Upper lobe of left lung (tissue), 6 donors: ENCODE results near the gene ZFR. TPM values are rescaled to one million over a fixed set of nuclear protein-coding genes. Genes with fewer than 3 reads are reported as not detected.
"Not testable (repeated sequence)": the region's sequence is repeated elsewhere in the genome, so short reads cannot be mapped to it uniquely, and the experiment has no call there.

Experiments used
- ATAC-seq, 2 donors: fragments of 200-7000 bp; cut with Tn5 transposase; one replicate each; pipeline ENCODE4 v1.9.1; 2022; ENCODE audit warnings: mild to moderate bottlenecking in 2 of 2, moderate library complexity in 2 of 2; ENCODE audit not compliant: low FRiP score in 2 of 2
- DNase-seq, 2 donors: peaks; one replicate each; pipeline ENCODE4 v3.0.0-alpha.2; 2019 to 2020
- H3K27ac ChIP-seq, 4 donors: fragments of 200-600 bp; sonication (generic); one replicate each; pipeline ENCODE4 v1.5.1; 2016 to 2019
- H3K27me3 ChIP-seq, 4 donors: fragments of 200-600 bp; sonication (generic); one replicate each; pipeline ENCODE4 v1.5.1; 2017 to 2019
- H3K36me3 ChIP-seq, 4 donors: fragments of 200-600 bp; sonication (generic); one replicate each; pipeline ENCODE4 v1.5.1; 2016 to 2019
- H3K4me1 ChIP-seq, 4 donors: fragments of 200-600 bp; sonication (generic); one replicate each; pipeline ENCODE4 v1.5.1; 2018 to 2019
- H3K4me3 ChIP-seq, 4 donors: fragments of 200-600 bp; sonication (generic); one replicate each; pipeline ENCODE4 v1.5.1; 2017 to 2019; ENCODE audit warnings: mild to moderate bottlenecking in 2 of 4, moderate library complexity in 1 of 4
- H3K9me3 ChIP-seq, 4 donors: fragments of 200-600 bp; sonication (generic); one replicate each; pipeline ENCODE4 v1.5.1; 2018 to 2019
- EP300 ChIP-seq, 4 donors: sonication (generic); formaldehyde crosslinking; IDR thresholded peaks; one replicate each; pipeline ENCODE4 v1.5.1; 2017; ENCODE audit warnings: antibody characterized with exemption in 4 of 4, control low read depth in 2 of 4
- POLR2A ChIP-seq, 4 donors: fragments of 450-650 bp; IDR thresholded peaks; one replicate each; pipeline ENCODE4 v1.5.1; 2016 to 2017; ENCODE audit warnings: antibody characterized with exemption in 4 of 4, mild to moderate bottlenecking in 2 of 4
- POLR2AphosphoS5 ChIP-seq, 2 donors: sonication (generic); formaldehyde crosslinking; IDR thresholded peaks; one replicate each; pipeline ENCODE4 v1.5.1; 2017; ENCODE audit warnings: antibody characterized with exemption in 2 of 2
- WGBS, 2 donors: methylation state at CpG; one replicate each; pipeline ENCODE4 v1.1.5; 2017 to 2018; 5-methylcytosine and 5-hydroxymethylcytosine counted together
- total RNA-seq, 6 donors: library from RNA; depleted of rRNA in 4 of 6; stranded (reverse); fragments of >200 nt in 4 of 6; gene quantifications; one replicate each; pipeline versions ENCODE4 v1.1.0 to v1.2.1, GENCODE V29; 2016 to 2021
- TF ChIP-seq, protein P1 (sequence below), 6 experiments: fragments of 450-650 bp in 4 of 6; fragments of 200-600 bp in 2 of 6; sonication (generic) in 2 of 6; IDR thresholded peaks; one replicate each; pipeline ENCODE4 v1.5.1; 2016 to 2019; ENCODE audit warnings: antibody characterized with exemption in 6 of 6
- donor health status: DM: no; HTN: no; CAD: no; lungs with moderate emphysema.
- donor health status: DM: no; HTN: yes; CAD: no; lungs with severe emphysema.

ZFR gene
- total RNA-seq, 6 donors from 2014 or later: 33.8 to 85.1 (median 50.2) TPM

DNA sequence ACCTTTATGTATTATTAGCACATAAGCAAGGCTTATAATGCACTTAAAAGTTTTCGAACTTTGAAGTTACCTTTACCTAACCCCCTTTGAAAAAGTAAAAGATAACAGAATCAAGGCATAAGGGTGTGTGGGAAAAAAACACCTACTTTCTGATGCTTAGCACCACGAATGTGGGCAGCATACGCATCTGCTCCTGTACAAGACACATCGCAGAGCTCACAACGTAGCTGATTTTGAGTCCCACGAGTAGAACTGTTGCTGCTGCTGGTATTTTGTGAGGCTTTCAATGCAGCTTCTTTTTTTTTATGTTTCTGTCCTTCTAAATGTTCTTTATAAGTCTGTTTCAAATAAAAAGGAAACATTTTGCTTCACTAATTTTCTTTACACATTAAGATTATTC lies 40.8 kb downstream of the ZFR start:
- ATAC-seq (no peak), DNase-seq (no peak)
- 95% methylated on average over 6 of the region's 6 CpGs for WGBS, 2 donors
- Histone ChIP-seq H3K27ac (no peak overlapping the region), H3K36me3 (peaks cover 30 to 98% (median 64%) of the 10 kb centered on the region in 4 donors), H3K27me3 (no peaks in the 10 kb centered on the region), H3K4me3 (no peak overlapping the region), H3K9me3 (no peaks in the 10 kb centered on the region), H3K4me1 (no peaks in the 10 kb centered on the region)
- TF ChIP-seq EP300 (IDR thresholded peaks at IDR 0.05) (no peak), POLR2AphosphoS5 (IDR thresholded peaks at IDR 0.05) (no peak), POLR2A (IDR thresholded peaks at IDR 0.05) (no peak)
- TF ChIP-seq, protein P1, sequence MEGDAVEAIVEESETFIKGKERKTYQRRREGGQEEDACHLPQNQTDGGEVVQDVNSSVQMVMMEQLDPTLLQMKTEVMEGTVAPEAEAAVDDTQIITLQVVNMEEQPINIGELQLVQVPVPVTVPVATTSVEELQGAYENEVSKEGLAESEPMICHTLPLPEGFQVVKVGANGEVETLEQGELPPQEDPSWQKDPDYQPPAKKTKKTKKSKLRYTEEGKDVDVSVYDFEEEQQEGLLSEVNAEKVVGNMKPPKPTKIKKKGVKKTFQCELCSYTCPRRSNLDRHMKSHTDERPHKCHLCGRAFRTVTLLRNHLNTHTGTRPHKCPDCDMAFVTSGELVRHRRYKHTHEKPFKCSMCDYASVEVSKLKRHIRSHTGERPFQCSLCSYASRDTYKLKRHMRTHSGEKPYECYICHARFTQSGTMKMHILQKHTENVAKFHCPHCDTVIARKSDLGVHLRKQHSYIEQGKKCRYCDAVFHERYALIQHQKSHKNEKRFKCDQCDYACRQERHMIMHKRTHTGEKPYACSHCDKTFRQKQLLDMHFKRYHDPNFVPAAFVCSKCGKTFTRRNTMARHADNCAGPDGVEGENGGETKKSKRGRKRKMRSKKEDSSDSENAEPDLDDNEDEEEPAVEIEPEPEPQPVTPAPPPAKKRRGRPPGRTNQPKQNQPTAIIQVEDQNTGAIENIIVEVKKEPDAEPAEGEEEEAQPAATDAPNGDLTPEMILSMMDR (IDR thresholded peaks at IDR 0.05): no peak

DNA sequence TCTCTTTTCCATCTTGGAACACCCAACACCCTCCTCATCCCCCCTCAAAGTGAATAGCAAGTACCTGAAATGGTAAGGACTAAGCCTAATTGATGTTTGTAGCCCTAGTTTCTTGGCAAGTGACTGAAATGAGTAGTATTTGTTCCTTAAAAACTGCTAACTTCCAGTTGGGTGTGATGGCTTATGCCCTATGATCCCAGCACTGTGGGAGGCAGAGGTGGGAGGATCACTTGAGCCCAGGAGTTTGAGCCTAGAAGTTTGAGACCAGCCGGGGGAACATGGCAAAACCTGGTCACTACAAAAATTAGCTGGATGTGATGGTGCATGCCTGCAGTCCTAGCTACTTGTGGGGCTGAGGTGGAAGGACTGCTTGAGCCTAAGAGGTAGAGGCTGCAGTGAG lies 44.1 kb downstream of the ZFR start:
- Histone ChIP-seq H3K36me3 (peaks cover 49 to 100% (median 77%) of the 10 kb centered on the region in 4 donors), H3K4me3 (no peak overlapping the region), H3K27me3 (no peaks in the 10 kb centered on the region), H3K4me1 (no peaks in the 10 kb centered on the region), H3K9me3 (no peaks in the 10 kb centered on the region), H3K27ac (no peak overlapping the region)
- 80 to 93% methylated on average over 1 of the region's 1 CpG for WGBS, 2 donors
- DNase-seq: no peak
- TF ChIP-seq, protein P1 (IDR thresholded peaks at IDR 0.05): no peak
- TF ChIP-seq POLR2A (IDR thresholded peaks at IDR 0.05) (no peak), POLR2AphosphoS5 (IDR thresholded peaks at IDR 0.05) (no peak), EP300 (IDR thresholded peaks at IDR 0.05) (no peak)
- no peak for ATAC-seq

DNA sequence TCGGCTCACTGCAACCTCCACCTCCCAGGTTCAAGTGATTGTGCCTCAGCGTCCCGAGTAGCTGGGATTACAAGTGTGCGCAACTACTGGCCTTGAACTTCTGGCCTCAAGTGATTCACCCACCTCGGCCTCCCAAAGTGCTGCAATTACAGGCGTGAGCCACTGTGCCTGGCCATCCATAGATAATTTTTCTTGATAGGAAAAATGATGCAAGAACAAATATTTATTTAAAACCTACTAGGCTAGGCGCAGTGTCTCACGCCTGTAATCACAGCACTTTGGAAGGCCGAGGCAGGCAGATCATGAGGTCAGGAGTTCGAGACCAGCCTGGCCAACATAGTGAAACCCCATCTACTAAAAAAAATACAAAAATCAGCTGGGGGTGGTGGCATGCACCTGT lies 45.8 kb downstream of the ZFR start:
- not testable (repeated sequence) for H3K4me1 ChIP-seq, H3K27me3 ChIP-seq, ATAC-seq, DNase-seq, H3K27ac ChIP-seq, H3K4me3 ChIP-seq, H3K9me3 ChIP-seq
- 96% methylated on average over 10 of the region's 10 CpGs for WGBS, 2 donors
- peaks cover 50 to 100% (median 79%) of the 10 kb centered on the region in 4 donors for H3K36me3 ChIP-seq

DNA sequence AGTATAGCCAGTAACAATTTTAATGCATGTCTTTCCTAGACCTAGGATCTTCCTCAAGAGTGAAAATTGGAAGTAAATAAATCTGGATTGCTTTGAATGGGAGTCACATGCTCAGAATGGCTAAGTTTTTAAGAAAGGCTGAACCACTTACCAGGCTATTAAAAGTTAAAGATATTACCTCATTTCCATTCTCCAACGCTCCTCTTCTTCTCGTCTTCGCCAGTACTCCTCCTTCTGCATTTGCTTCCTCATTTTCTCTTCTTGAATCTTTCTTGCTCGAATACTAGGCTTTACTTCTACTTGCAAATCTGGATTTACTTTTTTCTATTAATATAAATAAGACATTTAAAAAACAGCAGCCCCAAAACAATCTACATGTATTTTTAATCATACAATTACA lies 49.6 kb downstream of the ZFR start:
- H3K27ac ChIP-seq: no peak overlapping the region
- no peaks in the 10 kb centered on the region for H3K27me3 ChIP-seq
- no peaks in the 10 kb centered on the region for H3K9me3 ChIP-seq
- DNase-seq: no peak
- no peak for ATAC-seq
- WGBS, 2 donors: 67 to 72% methylated on average over 4 of the region's 4 CpGs
- H3K36me3 ChIP-seq: peaks cover 25 to 100% (median 61%) of the 10 kb centered on the region in 4 donors
- no peak overlapping the region for H3K4me3 ChIP-seq
- TF ChIP-seq POLR2A (IDR thresholded peaks at IDR 0.05): no peak
- TF ChIP-seq POLR2AphosphoS5 (IDR thresholded peaks at IDR 0.05): no peak
- TF ChIP-seq, protein P1 (IDR thresholded peaks at IDR 0.05): no peak
- no peak for TF ChIP-seq EP300 (IDR thresholded peaks at IDR 0.05)
- H3K4me1 ChIP-seq: no peaks in the 10 kb centered on the region

DNA sequence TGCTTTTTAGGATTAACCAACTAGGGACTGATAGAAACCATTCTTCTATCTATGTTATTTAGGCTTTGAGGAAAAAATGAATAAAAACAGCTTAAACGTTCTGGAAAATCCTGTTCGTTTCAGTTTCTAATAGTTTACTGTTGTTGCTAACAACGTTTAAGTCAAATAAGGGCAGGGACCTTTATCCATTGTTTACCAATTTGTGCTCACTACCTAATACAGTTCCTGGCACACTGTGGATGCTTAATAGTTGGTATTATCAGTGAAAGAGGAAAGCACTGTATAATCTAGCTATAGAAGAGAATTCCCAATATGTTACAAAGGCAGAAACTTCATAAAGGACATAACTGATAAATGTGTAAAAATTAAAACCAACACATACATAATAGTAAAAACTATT lies 52.5 kb downstream of the ZFR start:
- ATAC-seq (no peak), DNase-seq (no peak)
- no peak overlapping the region for H3K4me3 ChIP-seq
- TF ChIP-seq POLR2A (IDR thresholded peaks at IDR 0.05) (no peak), POLR2AphosphoS5 (IDR thresholded peaks at IDR 0.05) (no peak), EP300 (IDR thresholded peaks at IDR 0.05) (no peak)
- TF ChIP-seq, protein P1 (IDR thresholded peaks at IDR 0.05): no peak
- peaks cover 29 to 100% (median 52%) of the 10 kb centered on the region in 4 donors for H3K36me3 ChIP-seq
- H3K27ac ChIP-seq: no peak overlapping the region
- H3K9me3 ChIP-seq: no peaks in the 10 kb centered on the region
- no peaks in the 10 kb centered on the region for H3K4me1 ChIP-seq
- no peaks in the 10 kb centered on the region for H3K27me3 ChIP-seq
- WGBS, 2 donors: 64 to 82% methylated on average over 3 of the region's 3 CpGs
